CD4-positive, alpha-beta T cell treated with Interleukin-1 beta for 1 hour (primary cell): Measurements from ENCODE around the gene BMP7.
"Not testable (repeated sequence)": the region's sequence is repeated elsewhere in the genome, so short reads cannot be mapped to it uniquely, and the experiment has no call there.

Experiments
- DNase-seq, 2 donors: peaks; one replicate each; pipeline ENCODE4 v3.0.0-alpha.2; 2020 to 2022

The BMP7 gene

GRCh38 chr20:57264908-57265335 lies 1.5 kb downstream of the BMP7 start:
- not testable (repeated sequence) for DNase-seq

- DNase-seq = no peak
These were observed 2.3 kb downstream of the BMP7 start for GRCh38 chr20:57263801-57264792.

DNA sequence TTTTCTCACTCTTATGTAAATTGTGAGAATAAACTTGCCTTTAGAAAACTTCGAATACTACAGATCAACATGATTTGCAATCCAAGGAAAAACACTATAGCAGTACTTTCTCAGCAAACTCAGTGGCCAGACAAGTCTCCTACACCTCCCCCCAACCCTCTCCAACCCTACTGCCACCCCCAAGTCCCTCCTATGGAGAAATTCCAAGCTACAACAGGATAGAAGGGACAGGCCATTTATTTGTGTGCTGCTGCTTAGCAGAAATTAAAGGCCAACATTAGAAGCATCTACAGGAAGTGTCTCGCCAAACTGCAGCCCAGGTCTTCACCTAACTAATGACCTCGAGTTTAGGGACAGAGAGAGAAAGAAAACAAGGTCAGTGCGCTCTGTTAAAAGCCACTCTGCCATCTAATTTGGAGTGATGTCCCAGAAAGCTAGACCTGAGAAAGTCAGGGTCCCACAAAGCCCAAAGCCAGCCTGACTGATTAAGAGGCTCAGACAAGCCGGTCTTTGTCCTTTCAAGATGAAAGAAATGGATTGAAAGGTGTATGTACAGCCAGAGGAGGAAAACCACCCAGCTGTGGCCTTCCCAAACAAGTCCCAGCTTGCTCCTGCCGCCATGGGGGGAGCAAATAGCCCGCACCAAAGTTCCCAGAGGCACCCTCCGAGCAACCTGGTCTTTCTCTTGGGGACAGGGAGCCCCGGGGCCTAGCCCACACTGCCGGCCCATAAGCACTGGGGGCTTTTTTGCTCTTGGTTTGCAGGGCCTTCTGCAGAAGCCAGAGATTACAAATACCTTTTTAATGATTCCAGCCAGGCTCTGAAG lies 3.4 kb downstream of the BMP7 start:
- DNase-seq = no peak

DNA sequence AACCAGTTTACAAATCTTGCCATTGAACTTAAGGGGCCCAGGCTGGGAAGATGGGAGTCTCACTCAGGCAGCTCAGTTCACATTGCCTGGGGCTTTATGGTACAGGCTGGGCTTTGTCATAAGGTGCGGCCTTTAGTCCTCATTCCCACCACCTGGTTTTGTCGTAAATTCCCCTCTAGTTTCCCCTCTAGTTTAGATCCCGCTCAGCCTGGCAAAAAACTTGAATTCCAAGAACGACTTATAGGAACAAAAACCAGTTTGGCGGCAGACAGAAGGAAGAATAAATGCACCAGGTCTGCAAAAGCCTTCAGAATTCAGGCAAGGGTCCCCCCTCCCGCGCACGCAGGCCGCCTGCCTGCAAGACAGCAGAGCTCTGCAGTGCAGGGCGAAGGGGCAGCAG lies 4.1 kb downstream of the BMP7 start:
- DNase-seq = no peak

DNA sequence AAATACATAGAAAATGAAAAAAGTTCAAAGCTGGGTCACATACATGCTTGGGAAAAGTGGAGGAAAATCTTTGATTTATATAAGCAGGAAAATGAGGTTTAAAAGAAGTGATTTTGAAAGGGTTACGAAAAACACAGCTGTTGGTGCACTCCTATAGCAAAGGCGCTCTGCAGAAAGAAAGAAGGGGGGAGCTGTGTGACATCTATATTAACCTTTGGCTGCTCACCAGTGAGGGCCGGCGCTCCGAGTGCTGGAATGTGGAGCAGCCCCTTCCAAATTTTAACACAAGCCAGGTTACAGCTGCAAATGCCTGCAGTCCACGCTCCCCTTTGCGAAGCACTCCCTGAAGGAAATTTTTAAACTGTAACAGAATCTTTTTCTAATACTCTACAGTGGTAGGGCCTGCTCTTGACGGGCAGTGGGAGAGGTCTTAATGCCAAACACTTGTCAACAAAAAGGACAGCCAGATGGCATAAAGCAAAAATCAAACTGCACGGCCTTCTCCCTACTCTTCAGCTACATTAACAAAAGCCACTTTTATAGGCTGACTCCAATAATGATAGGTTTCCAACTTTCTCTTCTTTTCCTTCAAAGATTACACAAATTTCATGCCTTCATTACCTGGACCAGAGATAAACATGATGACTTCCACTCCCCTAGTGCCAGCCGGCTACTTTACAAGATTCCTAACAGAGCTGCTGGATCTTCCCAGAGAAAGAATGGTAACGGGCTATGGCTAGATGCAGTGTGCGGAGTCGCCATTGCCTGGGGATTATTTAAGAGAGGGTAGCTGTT lies 4.8 kb downstream of the BMP7 start:
- no peak for DNase-seq

DNA sequence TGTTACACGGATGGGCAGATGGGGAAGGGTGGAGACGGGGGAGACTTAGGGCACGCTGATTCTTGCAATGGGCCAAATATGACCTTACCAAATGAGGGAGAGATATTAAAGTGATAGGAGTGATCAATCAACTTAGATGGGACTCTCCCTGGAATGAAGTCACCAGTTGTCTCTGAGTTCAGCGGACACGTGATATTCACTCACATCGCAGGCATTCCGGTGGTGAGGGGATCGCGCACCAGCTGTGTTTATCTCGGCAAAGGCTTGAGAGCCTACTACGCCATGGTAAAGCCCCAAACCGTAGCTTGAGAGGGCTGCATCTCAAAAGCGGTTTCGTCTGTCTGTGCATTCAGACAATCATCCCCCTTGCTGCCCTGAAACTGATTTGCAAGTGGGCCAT lies 5.5 kb downstream of the BMP7 start:
- no peak for DNase-seq

DNA sequence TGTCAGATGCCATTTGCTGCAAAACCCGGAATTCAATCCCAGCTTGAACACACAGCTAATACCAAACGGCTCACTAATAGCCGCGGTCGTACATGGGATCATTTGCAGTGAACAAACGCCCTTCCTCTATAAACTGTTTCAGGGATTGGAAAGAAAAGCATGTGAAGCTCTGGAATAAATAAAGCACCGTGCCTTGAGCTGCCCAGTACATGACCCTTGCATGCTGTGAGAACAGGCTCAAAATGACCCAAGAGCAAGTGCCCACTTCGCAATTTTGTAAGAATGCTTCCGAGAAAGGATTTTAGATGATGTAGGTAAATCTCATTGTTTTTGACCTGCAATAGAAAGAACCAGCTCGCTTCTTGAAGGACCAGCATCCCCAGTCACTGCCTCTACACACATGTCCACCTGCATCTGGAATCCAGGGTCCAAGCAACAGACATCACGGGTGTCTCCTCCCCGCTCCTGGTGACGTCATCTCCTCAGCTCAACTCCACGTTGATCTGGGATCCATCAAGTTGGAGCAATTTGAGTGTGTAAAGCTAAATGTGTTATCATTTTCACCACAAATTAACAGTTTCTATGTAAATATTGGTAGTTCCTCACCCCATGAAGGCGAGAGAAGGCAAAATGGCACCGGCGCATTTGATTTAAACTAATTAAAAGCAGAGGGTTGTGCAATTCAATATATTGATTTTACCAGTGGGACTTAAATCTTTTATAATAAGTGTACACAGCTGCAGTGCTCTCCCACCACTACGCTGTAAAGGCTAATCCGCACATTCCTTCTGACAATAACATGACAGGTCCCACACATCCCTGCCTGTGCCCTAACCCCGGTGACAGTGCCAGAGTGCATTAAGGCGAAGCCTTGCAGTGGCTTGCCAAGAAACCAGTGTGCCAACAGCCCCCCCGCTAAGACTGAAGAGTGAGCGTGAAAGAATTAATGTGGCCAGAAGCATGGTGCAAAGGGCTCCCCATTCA lies 6.2 kb downstream of the BMP7 start:
- no peak for DNase-seq

- no peak for DNase-seq
These were observed 7.1 kb downstream of the BMP7 start for GRCh38 chr20:57259121-57259937.

- DNase-seq = no peak
These were observed 8.6 kb downstream of the BMP7 start for GRCh38 chr20:57257701-57258453.

DNA sequence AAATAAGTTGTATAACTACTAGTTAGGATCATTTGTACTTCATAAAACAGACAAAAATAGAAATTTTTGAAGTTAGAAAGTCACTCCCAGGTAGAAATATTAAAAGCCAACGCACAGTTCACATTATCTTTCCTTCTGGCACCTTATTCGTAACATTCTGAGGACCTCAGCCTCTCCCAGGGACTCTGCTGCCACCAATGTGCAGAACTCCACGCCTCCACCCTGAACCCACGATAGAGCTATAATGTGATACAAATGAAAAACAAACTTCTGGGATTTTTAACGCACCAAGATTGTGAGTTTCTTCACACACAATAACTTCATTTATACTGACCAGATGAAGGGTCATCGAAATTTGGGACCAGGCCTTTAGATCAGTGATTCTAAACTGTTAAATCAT lies 9.5 kb downstream of the BMP7 start:
- no peak for DNase-seq

DNA sequence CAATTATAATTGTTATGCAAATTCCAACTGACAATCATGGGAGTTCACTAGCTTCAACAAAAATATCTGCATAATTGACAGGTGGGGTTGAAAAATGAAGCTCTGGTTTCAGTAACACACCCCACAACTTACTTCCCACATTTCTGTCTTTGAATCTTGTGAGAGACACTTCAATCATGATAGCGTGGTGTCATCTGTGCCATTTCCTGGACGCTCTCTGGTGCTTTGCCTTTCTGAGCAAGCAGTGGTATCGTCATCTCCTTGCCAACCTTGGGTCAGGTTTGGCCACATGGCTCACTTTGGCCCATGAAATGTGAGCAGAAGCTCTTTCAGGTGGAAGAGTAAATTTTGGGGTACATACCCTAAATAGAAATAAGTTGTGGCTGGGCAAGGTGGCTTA lies 10.2 kb downstream of the BMP7 start:
- no peak for DNase-seq

DNA sequence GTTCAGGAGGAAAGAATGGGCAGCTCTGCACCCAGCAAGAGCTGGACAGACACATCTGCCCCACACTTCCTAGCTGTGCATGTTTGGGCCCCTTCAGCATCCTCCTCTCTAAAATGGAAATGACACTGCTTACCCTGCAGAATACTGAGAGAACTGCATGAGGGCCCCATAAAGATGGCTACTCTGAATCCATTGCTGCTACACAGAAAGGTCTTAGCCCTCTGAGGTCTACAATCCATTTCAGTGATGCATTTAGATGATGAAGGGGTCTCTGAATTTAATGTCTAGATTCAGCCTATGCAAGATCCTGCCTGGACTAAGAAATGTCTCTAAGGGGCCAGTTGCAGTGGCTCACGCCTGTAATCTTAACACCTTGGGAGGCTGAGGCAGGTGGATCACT lies 11.3 kb downstream of the BMP7 start:
- no peak for DNase-seq

GRCh38 chr20:57252559-57253162 lies 13.8 kb downstream of the BMP7 start:
- no peak for DNase-seq

DNA sequence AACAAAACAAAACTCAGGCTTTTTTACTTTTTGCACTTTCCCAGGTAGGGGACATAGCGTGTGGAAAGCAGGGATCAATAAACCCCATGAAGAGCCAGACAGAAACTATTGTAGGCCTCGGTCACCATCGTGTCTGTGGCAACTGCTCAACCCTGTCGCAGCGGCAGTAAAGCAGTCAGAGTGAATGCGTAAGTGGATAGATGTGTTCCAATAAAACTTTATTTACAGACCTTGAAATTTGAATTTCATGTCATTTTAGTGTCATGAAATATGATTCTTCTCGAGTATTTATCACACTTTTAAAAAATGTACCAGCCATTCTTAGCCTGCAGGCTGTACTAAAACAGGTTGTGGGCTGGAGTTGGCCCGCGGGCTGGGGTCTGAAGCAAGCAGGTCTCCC lies 14.5 kb downstream of the BMP7 start:
- DNase-seq = no peak

GRCh38 chr20:57251344-57251743 lies 15.1 kb downstream of the BMP7 start:
- DNase-seq = no peak

DNA sequence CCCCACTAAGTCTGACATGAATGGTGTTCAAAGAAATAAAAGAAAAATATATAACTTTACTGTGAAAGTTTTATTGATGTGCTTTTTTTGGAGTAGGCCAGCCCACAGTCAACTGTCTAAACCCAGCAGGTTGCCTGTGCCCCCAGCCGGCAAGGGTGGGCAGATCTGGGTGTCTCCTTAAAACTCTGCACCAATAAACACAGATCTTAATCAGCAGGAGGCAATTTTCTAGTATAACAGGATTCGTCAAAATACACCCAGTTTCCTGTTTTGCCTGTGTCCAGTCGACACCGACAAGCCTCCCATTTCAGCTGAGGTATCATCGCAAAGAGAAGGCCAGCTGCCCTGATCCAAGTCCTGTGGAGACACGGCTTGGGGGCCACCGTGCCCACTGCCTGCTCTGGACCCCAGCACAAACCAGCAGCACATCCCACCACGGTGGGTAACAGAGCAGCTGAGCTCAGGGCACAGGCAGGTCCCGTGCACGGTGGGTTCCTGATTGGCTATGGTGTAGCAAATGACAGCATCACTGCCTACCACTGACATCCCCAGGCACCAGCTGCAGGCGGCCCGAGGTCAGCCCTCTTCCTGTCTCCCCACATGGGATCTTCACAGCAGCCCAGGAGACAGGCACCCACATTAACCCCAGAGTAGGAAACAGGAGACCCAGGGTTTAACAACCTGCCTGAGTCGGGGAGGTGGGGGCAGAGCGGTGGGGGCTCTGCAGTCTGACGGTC lies 15.7 kb downstream of the BMP7 start:
- no peak for DNase-seq

DNA sequence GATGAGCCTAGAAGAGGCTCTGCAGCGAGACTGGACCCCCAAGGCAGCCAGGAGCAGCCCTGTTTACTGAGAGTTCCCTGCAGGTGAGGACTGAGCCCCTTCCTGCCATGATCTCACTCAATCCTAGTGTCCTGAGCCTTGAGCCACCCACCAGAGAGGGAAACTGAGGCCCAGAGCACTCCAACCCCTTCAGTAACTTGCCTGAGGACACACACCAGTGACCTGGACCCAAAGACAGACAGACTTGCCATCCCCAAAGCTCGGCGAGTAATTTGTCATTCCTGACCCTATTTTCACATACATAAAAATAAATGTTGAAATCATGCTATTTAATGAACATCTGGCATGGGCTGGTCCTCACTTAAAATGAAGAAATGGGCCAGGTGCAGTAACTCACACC lies 16.7 kb downstream of the BMP7 start:
- no peak for DNase-seq

GRCh38 chr20:57249073-57249472 lies 17.4 kb downstream of the BMP7 start:
- no peak for DNase-seq
